ENCODE data around the gene FAN1. TPM values are rescaled to one million over a fixed set of nuclear protein-coding genes. Genes with fewer than 3 reads are reported as not detected.

FAN1 gene
- total and polyA plus RNA-seq, 2 of the 13 experiments (the other 11 are each of a cell fraction or from before 2014, with no cell fraction given) = 10.8 to 20.1 TPM

DNA sequence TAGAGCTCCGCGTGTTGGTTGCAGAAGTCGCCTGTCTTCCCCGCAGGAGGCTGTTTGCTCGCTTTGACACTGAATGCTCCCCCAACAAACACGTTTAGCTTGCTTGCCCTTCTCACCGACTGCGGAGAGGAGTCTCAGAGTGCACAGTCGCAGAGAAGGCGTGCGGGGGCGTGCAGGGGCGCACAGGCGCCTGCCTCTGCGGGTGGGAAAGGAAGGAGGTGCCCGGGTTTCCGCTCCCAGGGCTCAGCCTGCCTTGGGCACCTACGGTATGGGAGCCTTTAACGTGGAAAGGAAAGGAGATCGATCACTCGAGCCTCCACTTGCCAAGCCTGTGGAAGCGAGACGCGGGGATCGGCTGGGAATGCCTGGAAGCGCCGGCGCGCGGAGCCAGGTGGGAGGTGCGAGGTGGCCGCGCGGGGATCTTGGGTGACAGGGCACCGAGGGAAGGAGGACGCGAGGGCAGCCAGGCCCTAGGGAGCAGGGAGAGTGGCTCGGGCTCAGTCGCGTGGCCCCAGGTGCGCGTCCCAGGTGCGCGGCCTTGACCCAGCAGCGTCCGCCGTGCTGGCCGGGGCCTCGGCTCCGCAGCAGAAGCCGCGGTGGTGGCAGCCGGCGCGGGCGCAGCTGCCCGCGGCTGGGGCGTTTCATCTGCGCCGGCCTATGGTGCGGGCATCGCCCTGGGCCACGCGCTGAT, at the start of gene FAN1 (continued):
- TF ChIP-seq, protein P1, sequence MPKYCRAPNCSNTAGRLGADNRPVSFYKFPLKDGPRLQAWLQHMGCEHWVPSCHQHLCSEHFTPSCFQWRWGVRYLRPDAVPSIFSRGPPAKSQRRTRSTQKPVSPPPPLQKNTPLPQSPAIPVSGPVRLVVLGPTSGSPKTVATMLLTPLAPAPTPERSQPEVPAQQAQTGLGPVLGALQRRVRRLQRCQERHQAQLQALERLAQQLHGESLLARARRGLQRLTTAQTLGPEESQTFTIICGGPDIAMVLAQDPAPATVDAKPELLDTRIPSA (CRISPR knock-in tag; IDR thresholded peaks at IDR 0.05; ENCODE audit: borderline replicate concordance) = no peak
- TF ChIP-seq, protein P2, sequence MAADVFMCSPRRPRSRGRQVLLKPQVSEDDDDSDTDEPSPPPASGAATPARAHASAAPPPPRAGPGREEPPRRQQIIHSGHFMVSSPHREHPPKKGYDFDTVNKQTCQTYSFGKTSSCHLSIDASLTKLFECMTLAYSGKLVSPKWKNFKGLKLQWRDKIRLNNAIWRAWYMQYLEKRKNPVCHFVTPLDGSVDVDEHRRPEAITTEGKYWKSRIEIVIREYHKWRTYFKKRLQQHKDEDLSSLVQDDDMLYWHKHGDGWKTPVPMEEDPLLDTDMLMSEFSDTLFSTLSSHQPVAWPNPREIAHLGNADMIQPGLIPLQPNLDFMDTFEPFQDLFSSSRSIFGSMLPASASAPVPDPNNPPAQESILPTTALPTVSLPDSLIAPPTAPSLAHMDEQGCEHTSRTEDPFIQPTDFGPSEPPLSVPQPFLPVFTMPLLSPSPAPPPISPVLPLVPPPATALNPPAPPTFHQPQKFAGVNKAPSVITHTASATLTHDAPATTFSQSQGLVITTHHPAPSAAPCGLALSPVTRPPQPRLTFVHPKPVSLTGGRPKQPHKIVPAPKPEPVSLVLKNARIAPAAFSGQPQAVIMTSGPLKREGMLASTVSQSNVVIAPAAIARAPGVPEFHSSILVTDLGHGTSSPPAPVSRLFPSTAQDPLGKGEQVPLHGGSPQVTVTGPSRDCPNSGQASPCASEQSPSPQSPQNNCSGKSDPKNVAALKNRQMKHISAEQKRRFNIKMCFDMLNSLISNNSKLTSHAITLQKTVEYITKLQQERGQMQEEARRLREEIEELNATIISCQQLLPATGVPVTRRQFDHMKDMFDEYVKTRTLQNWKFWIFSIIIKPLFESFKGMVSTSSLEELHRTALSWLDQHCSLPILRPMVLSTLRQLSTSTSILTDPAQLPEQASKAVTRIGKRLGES (CRISPR knock-in tag; IDR thresholded peaks at IDR 0.05; ENCODE audit: borderline replicate concordance) = no peak
- TF ChIP-seq, protein P3, sequence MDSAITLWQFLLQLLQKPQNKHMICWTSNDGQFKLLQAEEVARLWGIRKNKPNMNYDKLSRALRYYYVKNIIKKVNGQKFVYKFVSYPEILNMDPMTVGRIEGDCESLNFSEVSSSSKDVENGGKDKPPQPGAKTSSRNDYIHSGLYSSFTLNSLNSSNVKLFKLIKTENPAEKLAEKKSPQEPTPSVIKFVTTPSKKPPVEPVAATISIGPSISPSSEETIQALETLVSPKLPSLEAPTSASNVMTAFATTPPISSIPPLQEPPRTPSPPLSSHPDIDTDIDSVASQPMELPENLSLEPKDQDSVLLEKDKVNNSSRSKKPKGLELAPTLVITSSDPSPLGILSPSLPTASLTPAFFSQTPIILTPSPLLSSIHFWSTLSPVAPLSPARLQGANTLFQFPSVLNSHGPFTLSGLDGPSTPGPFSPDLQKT (CRISPR knock-in tag; IDR thresholded peaks at IDR 0.05; ENCODE audit: borderline replicate concordance) = no peak
- peak; percentile 89; the same call in 1 of the 2 replicates for TF ChIP-seq CCDC6 (CRISPR knock-in tag; IDR thresholded peaks at IDR 0.05)
- TF ChIP-seq SP2 (CRISPR knock-in tag; IDR thresholded peaks at IDR 0.05) = peak; percentile 52; the same call in 1 of the 2 replicates
- 0 out of 2 replicates have a peak, but pooled peaks have one; percentile 33 for TF ChIP-seq RELA (CRISPR knock-in tag; IDR thresholded peaks at IDR 0.05)
- peak; percentile 38; the same call in 1 of the 2 replicates for TF ChIP-seq TBX3 (IDR thresholded peaks at IDR 0.05; ENCODE audit: borderline replicate concordance)
- peak; percentile 98 for TF ChIP-seq KMT2A (CRISPR knock-in tag; IDR thresholded peaks at IDR 0.05)
- TF ChIP-seq ZC3H4 (CRISPR knock-in tag; IDR thresholded peaks at IDR 0.05; ENCODE audit: borderline replicate concordance) = no peak
- TF ChIP-seq CHD2 (IDR thresholded peaks at IDR 0.05; ENCODE audit: low read depth, low read length) = no peak
- peak; percentile 87 for TF ChIP-seq BORCS8-MEF2B (CRISPR knock-in tag; IDR thresholded peaks at IDR 0.05)
- TF ChIP-seq, protein P4, sequence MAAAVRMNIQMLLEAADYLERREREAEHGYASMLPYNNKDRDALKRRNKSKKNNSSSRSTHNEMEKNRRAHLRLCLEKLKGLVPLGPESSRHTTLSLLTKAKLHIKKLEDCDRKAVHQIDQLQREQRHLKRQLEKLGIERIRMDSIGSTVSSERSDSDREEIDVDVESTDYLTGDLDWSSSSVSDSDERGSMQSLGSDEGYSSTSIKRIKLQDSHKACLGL (CRISPR knock-in tag; IDR thresholded peaks at IDR 0.05) = peak; percentile 96
- no peak for TF ChIP-seq ZNF530 (CRISPR knock-in tag; IDR thresholded peaks at IDR 0.05; ENCODE audit: low read depth)
- TF ChIP-seq NFYC (CRISPR knock-in tag; IDR thresholded peaks at IDR 0.05) = no peak
- TF ChIP-seq ATF1 (CRISPR knock-in tag; IDR thresholded peaks at IDR 0.05) = peak; percentile 38; the same call in 1 of the 2 replicates
- no peak for TF ChIP-seq ZFP36 (IDR thresholded peaks at IDR 0.05; ENCODE audit: borderline replicate concordance, low read depth, low read length, partially characterized antibody)
- TF ChIP-seq, protein P5, sequence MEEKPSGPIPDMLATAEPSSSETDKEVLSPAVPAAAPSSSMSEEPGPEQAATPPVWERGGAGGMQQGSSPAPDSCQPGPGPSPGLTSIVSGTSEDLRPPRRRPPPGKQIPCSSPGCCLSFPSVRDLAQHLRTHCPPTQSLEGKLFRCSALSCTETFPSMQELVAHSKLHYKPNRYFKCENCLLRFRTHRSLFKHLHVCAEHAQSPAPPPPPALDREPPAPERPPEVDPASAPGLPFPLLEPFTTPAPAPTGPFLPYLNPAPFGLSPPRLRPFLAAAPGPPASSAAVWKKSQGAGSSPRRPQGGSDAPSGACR (CRISPR knock-in tag; IDR thresholded peaks at IDR 0.05) = peak; percentile 53; the same call in 1 of the 2 replicates
- 0 out of 2 replicates have a peak, but pooled peaks have one; percentile 52 for TF ChIP-seq ZNF484 (CRISPR knock-in tag; IDR thresholded peaks at IDR 0.05; ENCODE audit: borderline replicate concordance, low read depth)
